ENCODE results near the gene IGF1. TPM values are rescaled to one million over a fixed set of nuclear protein-coding genes. Genes with fewer than 3 reads are reported as not detected.

The IGF1 gene
- polyA plus RNA-seq, 1 of the 3 experiments (the other 2 are of a cell fraction), result 0.07 TPM

DNA sequence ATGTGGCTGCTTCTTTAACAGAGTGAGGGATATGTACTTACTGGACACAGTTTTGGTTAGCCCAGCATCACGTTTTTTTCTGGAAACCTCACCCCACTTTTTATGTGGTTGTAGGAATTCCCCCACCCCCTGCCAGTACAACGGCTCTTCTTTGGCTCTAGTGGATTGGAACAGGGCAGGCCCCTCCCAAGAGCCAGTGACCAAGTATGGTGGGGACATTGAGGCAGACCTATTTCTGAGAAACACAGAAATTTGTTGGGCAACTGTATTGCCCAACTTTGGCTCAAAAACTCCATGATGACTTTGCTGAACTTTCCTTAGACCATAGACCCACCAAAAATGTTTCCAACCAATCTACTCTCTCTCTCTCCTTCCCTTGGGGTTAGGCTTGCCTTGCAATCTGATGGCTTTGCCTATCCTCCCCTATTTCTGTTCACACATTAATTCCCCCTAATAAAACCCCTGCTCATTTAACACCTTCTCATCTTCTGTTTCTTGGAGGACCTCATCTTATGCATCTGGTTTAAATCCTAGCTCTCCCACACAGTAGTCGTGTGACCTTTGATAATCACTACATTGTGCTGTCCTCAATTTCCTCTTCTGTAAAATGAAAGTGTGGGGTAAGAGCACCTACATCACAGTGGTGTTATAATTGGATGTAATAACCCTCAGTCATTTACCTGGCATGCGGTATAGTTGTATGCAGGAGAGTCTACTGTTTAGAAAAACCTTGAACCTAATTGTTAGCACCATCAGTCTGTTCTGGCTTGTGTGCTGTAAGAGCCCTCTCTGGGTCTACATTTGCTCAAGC, 71.7 kb downstream of the IGF1 start:
- DNase-seq, result no peak
- 11% methylated on average over 4 of the region's 4 CpGs for WGBS (ENCODE audit: low lambda C conversion rate)
- H3K79me2 ChIP-seq (ENCODE audit: insufficient read depth), result no peaks in the 10 kb centered on the region
- no peak overlapping the region for H3K27ac ChIP-seq (ENCODE audit: low read depth in 2 of 2, low read length in 1 of 2)
- no peak overlapping the region for H3K9ac ChIP-seq
- no peaks in the 10 kb centered on the region for H3K36me3 ChIP-seq (replicated peaks in 1 of 2; ENCODE audit: control insufficient read depth in 1 of 2, insufficient read depth in 2 of 2, low read length in 1 of 2)
- no peaks in the 10 kb centered on the region for H3K27me3 ChIP-seq (ENCODE audit: insufficient read depth)
- TF ChIP-seq JUND (IDR thresholded peaks at IDR 0.05) (no peak), SMC3 (IDR thresholded peaks at IDR 0.05; ENCODE audit: low read depth, low read length) (no peak), YY1 (IDR thresholded peaks at IDR 0.05; ENCODE audit: low read depth) (no peak), TAF1 (IDR thresholded peaks at IDR 0.05; ENCODE audit: borderline replicate concordance, low read depth, low read length) (no peak), EP300 (IDR thresholded peaks at IDR 0.05; ENCODE audit: borderline replicate concordance in 1 of 2, low read depth in 1 of 2, low read length in 1 of 2) (no peak), RFX5 (IDR thresholded peaks at IDR 0.05; ENCODE audit: low read length) (no peak), TEAD4 (IDR thresholded peaks at IDR 0.05; ENCODE audit: borderline replicate concordance, insufficient read depth) (no peak), MXI1 (IDR thresholded peaks at IDR 0.05; ENCODE audit: low read depth, low read length) (no peak), FOXJ3 (CRISPR knock-in tag; IDR thresholded peaks at IDR 0.05) (no peak), TCF12 (IDR thresholded peaks at IDR 0.05) (no peak), CHD2 (IDR thresholded peaks at IDR 0.05; ENCODE audit: low read length, partially characterized antibody) (no peak), RAD21 (IDR thresholded peaks at IDR 0.05; ENCODE audit: low read length) (no peak), SIN3A (IDR thresholded peaks at IDR 0.05; ENCODE audit: borderline replicate concordance, low read depth, low read length) (no peak)
- TF ChIP-seq, protein P1, sequence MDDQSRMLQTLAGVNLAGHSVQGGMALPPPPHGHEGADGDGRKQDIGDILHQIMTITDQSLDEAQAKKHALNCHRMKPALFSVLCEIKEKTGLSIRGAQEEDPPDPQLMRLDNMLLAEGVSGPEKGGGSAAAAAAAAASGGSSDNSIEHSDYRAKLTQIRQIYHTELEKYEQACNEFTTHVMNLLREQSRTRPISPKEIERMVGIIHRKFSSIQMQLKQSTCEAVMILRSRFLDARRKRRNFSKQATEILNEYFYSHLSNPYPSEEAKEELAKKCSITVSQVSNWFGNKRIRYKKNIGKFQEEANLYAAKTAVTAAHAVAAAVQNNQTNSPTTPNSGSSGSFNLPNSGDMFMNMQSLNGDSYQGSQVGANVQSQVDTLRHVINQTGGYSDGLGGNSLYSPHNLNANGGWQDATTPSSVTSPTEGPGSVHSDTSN (IDR thresholded peaks at IDR 0.05), result no peak
- TF ChIP-seq, protein P2, sequence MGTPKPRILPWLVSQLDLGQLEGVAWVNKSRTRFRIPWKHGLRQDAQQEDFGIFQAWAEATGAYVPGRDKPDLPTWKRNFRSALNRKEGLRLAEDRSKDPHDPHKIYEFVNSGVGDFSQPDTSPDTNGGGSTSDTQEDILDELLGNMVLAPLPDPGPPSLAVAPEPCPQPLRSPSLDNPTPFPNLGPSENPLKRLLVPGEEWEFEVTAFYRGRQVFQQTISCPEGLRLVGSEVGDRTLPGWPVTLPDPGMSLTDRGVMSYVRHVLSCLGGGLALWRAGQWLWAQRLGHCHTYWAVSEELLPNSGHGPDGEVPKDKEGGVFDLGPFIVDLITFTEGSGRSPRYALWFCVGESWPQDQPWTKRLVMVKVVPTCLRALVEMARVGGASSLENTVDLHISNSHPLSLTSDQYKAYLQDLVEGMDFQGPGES (IDR thresholded peaks at IDR 0.05; ENCODE audit: low read depth, low read length), result no peak
- TF ChIP-seq, protein P3, sequence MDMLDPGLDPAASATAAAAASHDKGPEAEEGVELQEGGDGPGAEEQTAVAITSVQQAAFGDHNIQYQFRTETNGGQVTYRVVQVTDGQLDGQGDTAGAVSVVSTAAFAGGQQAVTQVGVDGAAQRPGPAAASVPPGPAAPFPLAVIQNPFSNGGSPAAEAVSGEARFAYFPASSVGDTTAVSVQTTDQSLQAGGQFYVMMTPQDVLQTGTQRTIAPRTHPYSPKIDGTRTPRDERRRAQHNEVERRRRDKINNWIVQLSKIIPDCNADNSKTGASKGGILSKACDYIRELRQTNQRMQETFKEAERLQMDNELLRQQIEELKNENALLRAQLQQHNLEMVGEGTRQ (IDR thresholded peaks at IDR 0.05; ENCODE audit: borderline replicate concordance, low read depth, low read length), result no peak
- POLR2A ChIA-PET, result no interaction called here
- no peak overlapping the region for H3K4me3 ChIP-seq (ENCODE audit: low read depth in 2 of 2, low read length in 1 of 2)
- no peaks in the 10 kb centered on the region for H3K9me3 ChIP-seq
- CTCF ChIA-PET, result no interaction called here
- peaks cover 5 to 7% of the 10 kb centered on the region in 2 experiments; a peak in 2 of 4 replicates for H3K4me1 ChIP-seq (ENCODE audit: control insufficient read depth in 1 of 2, insufficient read depth in 2 of 2, low read depth in 1 of 2, low read length in 1 of 2)
- H2AFZ ChIP-seq (ENCODE audit: low read depth), result no peak overlapping the region
- no peaks in the 10 kb centered on the region for H4K20me1 ChIP-seq (ENCODE audit: insufficient read depth)
- no peaks in the 10 kb centered on the region for H3K9me2 ChIP-seq
- no peak overlapping the region for H3K4me2 ChIP-seq
- H3F3A ChIP-seq (replicated peaks; ENCODE audit: insufficient read depth), result no peaks in the 10 kb centered on the region

All from SK-N-SH (cell line).